Fibroblast of lung (primary cell): ENCODE results near the gene IPO8.

ENCODE experiments used
- EZH2 ChIP-seq: IDR thresholded peaks from 2 replicates; pipeline ENCODE4 v1.5.1; 2012; ENCODE audit warnings: low read length, control low read depth, mild to moderate bottlenecking; ENCODE audit errors: missing control alignments
- TF ChIP-seq, protein P1 (sequence below), 2 donors: IDR thresholded peaks in 1 of 2; conservative IDR thresholded peaks in 1 of 2; 1 replicate in 1 of 2; 2 replicates in 1 of 2; pipeline ENCODE4 v1.5.1; 2011 to 2012; ENCODE audit warnings: low read length in 2 of 2, control low read depth in 1 of 2, inconsistent platforms in 1 of 2, low read depth in 1 of 2, mild to moderate bottlenecking in 1 of 2

DNA sequence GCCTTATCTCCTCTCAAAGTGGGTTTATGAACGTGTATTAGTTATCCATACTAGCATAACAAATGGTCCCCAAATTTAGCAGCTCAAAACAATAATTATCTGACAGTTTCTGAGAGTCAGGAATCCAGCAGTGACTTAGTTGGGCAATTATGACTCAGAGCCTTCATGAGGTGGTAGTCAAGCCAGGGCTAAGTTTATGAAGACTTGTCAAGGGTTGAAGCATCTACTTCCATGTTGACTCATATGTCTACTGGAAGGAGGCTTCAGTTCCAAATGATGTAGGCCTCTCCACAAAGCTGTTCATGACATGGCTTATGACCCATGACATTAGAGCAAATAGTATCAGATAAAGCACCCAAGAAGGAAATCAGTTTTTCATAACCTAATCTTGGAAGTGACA, 73.2 kb downstream of the IPO8 start:
- TF ChIP-seq, protein P1, sequence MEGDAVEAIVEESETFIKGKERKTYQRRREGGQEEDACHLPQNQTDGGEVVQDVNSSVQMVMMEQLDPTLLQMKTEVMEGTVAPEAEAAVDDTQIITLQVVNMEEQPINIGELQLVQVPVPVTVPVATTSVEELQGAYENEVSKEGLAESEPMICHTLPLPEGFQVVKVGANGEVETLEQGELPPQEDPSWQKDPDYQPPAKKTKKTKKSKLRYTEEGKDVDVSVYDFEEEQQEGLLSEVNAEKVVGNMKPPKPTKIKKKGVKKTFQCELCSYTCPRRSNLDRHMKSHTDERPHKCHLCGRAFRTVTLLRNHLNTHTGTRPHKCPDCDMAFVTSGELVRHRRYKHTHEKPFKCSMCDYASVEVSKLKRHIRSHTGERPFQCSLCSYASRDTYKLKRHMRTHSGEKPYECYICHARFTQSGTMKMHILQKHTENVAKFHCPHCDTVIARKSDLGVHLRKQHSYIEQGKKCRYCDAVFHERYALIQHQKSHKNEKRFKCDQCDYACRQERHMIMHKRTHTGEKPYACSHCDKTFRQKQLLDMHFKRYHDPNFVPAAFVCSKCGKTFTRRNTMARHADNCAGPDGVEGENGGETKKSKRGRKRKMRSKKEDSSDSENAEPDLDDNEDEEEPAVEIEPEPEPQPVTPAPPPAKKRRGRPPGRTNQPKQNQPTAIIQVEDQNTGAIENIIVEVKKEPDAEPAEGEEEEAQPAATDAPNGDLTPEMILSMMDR (conservative IDR thresholded peaks at IDR 0.05 in 1 of 2, IDR thresholded peaks at IDR 0.05 in 1 of 2; ENCODE audit: low read depth in 1 of 2, low read length in 2 of 2): no peak
- TF ChIP-seq EZH2: no peak
